GM23248 (cell line): ENCODE measurements around the gene JMJD4.

ENCODE experiments used
- EZH2 ChIP-seq: fragments of 200-600 bp; sonication (generic); IDR thresholded peaks from 2 replicates; pipeline ENCODE4 v1.6.1; 2018; ENCODE audit warnings: antibody characterized with exemption, mild to moderate bottlenecking; ENCODE audit not compliant: insufficient read depth, poor library complexity, severe bottlenecking
- EZH2phosphoT487 ChIP-seq: fragments of 200-600 bp; sonication (generic); IDR thresholded peaks from 2 replicates; pipeline ENCODE4 v1.6.1; 2018; ENCODE audit warnings: antibody characterized with exemption, moderate library complexity, mild to moderate bottlenecking, low read depth; ENCODE audit not compliant: insufficient read depth

GRCh38 chr1:227778401-227778947 is 43.4 kb upstream of the JMJD4 start:
- TF ChIP-seq EZH2 (no peak), EZH2phosphoT487 (no peak)
